Suppressor macrophage (primary cell): ENCODE results near the gene FOXK2.

ENCODE experiments used
- DNase-seq, 4 experiments: peaks; one replicate each; pipeline ENCODE4 v3.0.0-alpha.2; 2020 to 2022

FOXK2 gene

DNA sequence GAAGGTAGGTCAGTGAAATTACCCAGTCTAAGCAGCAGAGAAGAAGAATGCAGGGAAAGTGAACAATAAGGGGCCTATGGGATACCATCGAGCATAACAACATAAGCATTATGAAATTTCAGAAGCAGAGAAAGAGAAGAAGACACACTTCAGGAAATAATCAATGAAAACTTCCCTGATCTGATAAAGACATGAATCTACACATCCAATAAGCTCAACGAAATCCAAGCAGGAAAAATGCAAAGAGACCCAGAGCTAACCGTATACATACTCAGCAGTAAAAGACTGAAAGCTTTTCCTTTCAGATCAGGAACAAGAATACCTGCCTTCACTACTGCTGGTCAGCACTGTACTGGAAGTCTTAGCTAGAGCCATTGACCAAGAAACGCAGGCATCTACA lies 90.1 kb downstream of the FOXK2 start:
- DNase-seq, result no peak

DNA sequence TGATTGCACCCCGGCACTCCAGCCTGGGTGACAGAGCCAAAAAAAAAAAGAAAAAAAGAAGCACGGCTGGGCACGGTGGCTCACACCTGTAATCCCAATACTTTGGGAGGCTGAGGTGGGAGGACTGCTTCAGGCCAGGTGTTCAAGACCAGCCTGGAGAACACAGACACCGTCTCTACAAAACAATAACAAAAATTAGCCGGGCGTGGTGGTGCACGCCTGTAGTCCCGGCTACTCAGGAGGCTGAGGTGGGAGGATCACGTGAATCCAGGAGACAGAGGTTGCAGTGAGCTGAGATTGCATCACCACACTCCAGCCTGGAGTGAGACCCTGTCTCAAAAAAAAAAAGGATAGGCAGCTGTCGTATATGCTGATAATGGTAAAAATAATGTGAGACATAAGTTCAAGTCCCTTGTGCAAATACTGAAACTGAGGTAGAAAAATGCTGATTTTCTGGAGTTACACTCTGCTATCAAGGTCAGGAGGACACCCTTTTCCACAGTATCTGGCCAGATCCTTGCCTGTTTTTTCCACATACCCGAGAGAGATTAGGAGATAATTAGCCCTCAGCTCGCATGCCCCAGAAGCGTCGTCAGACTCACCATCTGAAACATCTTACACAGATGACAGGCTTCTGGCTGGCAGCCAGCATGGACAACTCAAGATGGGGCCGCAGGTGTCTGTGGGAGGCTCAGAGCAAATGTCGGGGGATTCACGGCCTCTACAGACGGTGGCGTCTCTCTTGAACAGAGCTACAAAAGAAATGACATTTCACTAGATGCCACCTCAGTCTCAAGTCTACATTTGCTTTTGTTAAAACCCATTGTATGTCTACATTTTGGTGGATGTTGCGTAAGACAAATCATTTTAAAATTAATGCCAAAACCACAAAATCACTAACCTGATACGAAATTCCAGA lies 91.9 kb downstream of the FOXK2 start:
- no peak for DNase-seq

DNA sequence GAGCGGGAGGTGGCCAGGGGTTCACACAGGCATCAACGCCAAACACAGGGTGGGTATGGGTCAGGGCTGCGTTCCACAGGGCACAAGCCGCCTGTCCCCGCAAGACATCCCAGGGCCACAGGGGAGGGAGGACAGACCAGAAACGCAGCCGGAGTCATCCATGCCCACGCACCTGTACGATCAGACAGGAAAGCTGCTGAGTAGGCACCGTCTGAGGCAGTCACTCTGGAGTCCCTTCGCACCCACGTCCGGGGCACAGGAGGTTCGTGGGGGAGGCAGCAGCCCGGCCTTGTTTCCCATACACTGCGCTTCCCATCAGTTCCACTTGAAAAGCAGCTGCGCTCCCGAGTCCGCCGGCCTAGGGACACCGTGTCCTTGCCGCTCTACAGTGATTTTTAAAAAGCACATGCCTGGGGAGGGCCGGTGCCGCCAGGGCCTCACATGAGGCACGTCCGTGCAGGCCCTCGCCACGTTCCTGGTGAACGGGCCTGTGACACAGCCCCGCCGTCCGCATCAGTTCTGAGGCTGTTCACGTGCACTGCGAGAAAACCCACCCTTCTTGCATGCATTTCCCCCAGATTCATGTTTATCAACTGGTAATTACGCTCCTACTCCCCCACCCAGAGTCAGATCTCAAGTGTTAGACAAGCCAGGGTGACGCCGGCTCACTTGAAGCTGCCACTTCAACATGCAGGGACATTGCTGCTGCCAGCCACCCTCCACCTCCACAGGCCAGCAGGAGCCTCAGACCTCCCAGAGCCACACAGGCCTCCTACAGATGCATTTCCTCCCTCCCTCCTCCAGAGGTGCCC lies 94.0 kb downstream of the FOXK2 start:
- no peak for DNase-seq

DNA sequence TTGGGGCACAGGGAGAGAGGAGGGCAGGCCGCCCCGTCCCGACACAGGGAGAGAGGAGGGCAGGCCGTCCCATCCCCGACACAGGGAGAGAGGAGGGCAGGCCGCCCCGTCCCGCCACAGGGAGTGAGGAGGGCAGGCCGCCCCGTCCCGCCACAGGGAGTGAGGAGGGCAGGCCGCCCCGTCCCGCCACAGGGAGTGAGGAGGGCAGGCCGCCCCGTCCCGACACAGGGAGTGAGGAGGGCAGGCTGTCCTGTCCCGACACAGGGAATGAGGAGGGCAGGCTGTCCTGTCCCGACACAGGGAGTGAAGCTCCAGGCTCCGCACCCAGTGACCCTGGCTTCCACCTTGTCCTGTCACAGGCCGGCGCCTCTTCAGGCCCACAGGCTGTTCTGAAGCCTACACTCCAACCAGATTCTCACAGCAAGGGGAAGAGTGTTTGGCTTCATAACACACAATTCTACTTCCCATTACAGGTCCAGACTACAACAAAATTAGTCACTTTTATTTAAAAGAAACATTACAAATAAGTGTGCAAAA lies 94.6 kb downstream of the FOXK2 start:
- DNase-seq, result no peak

DNA sequence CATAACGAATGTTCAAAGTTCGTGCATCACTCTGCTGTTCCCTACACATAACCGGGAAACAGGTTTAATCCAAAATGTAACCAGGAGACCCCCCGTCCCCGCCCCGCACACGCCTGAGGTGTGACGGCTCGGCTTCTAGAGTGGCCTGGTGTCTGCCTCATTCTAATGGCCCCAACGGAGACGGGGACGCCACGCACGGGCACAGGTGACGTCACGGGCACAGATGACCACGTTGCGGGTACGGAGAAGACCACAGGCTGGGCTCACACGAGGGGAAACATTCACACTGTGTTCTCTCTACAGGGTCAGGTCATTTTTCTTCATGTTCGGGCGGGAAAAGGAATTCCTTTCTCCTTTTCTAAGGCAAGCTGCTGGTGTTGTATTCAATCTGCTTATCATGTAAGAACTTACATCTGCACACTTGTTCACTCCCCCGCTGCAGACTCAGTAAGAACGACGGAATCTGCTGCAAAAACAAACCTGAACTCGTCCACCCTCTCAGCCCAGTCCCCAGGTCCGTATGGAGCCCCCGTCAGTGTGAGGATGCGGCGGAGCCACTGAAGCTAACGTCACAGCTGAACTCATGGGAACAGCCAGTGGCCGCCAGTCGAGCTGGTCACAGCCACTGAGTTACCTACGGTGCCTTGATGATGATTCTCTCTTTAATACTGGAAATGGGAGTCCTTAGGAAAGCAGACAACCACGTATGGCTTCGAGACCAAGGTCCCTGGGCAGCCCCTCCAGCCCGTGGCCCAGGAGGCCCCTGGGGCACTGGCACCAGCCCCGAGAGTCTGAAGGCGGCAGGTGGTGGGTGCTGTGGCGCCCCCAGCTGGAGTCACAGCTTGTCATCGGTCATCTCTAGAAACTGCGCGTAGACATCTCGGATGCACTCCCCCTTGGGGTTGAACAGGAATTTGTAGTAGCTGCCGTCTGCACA lies 95.8 kb downstream of the FOXK2 start:
- no peak for DNase-seq

DNA sequence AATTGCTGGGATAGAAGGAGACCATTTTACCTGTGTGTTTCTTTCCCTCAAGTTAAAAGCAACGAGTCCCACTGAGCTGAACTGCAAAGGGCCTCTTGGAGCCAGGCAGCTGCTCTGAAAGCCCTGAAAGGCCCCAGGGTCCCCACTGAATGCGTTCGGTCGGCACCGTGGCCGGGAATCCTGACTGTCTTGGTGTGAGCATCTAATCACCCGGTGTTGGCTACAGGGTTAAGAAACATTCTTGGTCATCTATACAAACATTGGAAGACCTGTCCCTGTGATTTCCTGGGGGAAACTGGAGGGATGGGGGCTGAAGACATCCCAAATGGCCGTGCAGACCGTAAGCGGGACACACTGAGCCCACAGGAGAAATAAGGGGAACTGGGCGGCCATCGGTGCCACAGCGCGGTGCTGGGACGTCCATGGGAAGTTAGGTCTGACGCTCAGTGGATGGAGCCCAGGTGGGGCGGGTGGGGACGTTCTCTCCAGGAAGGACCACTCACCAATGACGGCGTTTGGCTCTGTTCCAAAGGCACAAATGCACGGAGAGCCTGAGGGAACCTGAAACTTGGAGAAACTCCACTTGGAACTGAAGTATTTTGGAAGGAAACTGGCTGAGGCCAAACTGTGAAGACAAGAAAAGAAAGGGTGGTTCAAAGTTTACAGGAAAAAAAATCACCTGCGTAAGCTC lies 96.6 kb downstream of the FOXK2 start:
- DNase-seq, result no peak

DNA sequence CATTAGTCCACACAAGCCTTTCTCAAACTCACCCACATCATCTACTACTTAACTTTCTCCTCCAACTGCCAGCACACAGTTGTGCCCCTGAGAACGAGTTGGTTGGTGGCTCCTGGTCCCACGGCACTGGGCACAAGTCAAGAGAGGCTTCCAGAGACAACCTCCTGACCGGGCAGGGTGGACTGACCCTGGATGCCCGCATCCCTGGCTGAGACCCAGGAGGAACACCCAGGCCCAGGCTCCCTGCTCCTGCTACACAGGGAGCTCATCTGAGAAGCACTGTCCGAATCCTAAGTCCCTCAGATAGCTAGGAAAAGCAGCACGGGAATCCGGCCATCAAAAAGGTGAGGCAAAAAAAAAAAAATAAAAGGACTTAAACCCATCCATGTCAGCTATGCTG lies 99.7 kb downstream of the FOXK2 start:
- DNase-seq, result no peak

DNA sequence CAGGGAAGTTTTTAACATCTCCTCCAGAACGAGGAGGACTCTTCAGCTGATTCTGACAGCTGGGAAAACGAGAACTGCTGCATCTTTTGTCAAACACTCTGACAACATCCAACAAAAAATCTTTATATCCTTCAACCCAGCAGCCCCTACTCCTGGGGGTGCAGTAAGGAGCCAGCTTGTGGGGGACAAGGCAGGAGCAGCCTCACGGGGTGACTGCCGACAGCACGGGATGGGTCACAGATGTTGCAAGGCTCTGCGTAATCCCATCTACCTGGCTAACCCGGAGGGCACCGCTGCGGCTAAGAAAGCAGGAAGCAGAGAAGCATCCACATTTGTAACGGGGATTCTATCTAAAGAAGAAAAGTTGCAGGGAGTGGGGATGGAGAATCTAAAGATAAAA lies 100.1 kb downstream of the FOXK2 start:
- no peak for DNase-seq

DNA sequence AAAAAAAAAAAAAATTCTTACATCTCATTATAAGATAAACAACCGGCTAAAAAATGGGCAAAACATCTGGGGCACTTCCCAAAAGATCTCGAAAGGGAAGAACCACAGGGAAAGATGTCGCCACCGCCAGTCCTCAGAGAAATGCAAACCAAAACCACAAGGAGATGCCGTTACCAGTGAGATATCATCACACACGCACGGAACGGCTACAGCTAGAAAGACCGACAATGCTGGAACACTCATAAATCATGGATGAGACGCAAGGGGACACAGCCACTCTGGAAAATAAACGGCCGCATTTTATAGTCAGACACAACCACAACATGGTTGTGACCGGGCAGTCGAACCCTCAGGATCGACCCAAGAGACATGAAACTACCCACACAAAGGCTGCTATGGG lies 104.2 kb downstream of the FOXK2 start:
- DNase-seq, result peak; percentile 53 to 62 (median 61)

DNA sequence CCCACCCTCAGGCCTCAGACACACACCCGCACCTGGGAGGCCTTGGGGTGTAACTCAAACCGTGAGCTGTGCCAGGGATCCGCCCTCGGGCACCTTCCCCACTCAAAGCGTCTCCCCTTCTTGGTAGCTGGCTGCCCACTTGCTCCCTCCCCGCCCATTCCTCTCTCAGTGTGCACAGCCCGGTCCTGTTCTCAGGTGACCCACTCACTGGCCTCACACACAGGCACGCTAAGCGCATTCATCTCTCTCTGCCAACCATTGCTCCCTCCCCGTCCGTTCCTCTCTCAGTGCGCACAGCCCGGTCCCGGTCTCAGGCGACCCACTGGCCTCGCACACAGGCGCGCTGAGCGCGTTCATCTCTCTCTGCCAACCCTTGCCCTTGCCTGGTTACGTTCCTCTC lies 107.9 kb downstream of the FOXK2 start:
- no peak for DNase-seq

DNA sequence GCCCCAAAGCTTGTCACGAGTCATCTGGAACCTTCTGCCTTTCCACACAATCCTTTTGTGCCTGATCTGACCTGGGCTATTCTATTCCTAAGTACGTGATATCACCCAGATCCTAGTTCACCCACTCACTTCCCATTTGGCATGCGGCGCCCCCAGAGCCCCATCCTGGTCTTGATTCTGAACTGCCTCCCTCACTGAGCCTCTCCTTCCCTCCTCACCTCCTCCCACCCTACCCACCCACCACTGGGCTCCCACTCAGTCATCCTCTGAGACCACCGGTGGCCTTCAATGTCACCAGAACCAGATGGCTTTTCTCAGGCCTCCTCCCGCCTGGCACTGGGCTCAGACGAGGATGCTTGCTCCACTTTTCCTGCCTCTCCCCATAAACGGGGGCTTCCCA lies 110.2 kb downstream of the FOXK2 start:
- no peak for DNase-seq

DNA sequence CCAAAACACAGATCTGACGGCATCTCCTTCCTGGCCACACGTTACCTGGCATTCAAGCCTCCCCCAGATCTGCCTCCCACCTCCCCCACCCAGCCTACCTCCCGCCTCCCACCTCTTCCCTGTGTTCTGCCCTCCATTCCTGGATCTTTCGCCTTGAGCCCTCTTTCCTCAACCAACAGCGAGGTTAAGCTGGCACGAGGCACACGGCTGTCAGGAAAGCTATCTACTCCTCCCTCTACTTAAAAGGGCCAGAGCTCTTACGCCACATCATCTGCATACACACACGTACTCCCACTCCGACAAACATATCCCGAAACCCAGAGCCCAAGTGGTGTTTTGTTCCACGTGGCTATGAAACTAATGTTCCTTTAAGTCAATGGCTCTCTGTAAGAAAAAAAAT lies 110.7 kb downstream of the FOXK2 start:
- no peak for DNase-seq

DNA sequence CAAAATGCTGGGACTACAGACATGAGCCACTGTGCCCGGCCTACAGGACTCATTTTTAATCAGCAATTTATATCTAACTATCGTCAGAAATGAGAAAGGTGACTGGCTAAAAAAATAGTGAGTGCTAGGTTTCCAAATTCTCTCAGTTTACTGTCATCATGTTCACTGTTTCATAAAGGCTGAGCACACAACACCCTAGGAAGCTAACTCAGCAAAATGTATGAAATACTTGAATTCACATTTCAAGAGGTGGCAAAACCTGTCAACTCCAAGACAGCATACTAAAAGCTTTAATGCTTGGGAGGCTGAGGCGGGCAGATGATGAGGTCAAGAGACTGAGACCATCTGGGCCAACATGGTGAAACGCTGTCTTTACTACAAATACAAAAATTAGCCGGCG lies 112.0 kb downstream of the FOXK2 start:
- no peak for DNase-seq

DNA sequence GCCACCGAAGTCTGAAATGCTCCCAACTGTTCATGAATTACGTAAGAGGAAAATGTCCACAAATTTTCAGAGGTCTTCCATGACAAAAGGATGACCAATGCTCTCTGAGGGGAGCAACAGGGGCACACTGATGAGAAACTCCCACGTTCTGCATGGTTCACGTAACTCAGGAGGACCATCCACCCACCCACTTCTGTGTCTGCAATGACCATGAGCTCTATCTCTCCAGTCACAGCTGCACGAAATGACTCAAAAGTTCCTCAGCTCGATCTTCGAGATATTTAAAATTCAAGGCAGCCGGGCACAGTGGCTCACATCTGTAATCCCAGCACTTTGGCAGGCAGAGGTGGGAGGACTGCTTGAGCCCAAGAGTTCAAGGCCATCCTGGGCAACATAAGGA lies 112.9 kb downstream of the FOXK2 start:
- DNase-seq, result peak in 1 of 4 experiments; percentile 15

DNA sequence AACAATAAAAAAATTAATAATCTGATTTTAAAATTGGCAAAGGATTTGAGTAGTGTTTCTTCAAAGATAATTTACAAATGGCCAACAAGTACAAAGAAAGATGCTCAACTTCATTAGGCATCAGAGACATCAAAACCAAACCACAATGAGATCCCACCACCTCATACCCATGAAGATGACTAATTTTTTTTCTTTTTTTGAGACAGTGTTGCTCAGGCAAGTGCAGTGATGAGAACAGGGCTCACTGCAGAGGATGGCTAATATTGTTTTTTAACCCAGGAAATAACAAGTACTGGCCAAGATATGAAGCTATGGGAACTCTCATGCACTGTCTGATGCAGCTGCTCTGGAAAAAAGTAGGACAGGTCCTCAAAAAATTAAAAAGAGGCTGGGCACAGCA lies 113.8 kb downstream of the FOXK2 start:
- DNase-seq, result no peak

DNA sequence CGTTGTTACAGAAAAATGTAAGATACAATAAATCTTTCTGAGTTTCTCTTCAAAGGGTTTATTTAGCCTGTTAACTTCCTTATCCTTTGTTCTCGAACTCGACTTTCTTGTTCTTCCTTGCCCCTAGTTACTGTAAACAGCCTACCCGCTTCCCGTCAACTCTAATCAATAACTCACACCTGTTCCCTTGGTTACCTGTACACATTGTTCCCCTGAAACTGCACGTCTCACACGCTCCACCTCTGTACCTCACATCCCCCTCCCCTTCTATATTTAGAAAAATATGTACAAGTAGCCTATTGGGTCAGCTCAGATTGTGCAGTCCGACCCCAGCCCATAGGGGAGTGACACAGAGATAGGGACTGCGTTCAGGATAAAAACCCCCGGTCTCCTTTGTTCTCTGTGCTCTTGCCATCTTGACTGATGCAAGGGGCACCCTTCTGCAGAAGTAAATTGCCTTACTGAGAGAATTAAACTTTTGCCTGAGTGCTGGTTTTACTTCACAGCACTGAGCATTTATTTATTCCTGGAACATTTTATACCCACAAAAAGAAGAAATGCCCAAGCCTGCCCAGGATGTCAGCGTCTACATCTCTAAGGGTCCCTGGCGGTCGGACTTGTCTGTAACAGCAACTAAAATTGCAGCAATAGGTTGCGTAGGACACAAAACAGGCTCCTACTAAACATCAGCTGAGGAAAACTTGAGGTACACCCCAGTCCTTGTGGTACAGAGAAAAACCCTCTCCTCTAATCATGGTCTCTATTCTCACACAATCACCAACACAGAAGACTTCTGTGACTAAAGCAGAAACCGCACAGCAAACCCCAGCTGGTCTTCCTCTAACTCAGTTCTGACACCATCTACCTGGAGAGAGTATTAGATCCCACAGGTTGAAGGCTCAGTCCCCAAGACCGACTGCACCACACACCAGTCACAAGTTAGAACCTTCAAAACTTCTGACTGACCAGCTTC lies 117.4 kb downstream of the FOXK2 start:
- DNase-seq, result no peak

DNA sequence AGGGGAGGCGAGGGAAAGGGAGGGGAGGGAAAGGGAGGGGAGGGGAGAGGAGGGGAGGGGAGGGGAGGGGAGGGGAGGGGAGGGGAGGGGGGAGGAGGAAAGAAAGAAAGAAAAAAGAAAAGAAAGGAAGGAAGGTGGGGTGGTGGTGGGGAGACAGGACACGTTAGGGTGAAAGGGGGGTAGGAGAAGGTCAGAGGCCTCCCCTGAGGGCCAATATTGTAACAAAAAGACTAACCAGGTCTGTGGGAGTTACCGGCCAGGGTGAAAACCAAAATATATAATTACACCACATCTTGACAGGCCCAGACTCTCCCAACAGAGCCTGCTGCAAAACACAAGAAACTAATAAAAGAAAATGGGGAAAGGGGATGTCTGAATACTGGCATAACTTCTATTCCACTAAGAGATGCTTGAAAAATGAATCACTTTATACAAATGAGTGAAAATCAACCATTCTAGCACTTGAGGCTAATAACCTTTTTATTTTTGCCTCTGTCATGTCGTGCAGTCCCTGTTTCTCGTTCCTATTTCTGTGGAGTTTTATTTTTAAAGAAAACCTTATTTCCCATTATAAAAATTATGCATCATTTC lies 118.7 kb downstream of the FOXK2 start:
- no peak for DNase-seq

DNA sequence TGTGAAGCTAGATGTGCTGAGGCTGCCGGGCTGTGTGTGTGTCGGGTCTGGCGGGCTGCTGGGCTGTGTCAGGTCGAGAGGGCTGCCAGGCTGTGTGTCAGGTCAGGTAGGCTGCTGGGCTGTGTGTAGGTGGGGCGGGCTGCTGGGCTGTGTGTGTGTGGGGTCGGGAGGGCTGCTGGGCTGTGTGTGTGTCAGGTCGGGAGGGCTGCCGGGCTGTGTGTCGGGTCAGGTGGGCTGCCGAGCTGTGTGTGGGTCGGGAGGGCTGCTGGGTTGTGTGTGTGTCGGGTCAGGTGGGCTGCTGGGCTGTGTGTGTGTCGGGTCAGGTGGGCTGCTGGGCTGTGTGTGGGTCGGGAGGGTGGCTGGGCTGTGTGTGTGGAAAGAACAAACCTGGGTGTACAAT lies 120.1 kb downstream of the FOXK2 start:
- no peak for DNase-seq

DNA sequence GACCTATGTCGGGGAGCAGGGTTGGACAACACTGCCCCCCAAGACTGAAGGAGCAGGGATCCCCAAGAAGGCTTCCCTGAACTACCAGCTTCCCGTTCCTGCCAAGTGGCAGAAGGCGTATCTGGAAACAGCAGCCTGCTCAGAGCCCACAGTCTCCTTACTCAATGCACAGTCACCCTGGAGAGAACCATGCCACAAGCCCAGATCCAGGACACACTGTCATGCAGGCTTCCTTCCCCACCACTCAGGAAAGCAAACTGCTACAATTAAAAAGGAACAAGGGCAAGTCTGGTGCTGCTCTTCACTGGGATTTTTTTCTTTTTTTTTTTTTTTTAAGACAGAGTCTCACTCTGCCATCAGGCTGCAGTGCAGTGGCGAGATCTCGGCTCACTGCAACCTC lies 120.5 kb downstream of the FOXK2 start:
- DNase-seq, result peak; percentile 53 to 76 (median 68)

DNA sequence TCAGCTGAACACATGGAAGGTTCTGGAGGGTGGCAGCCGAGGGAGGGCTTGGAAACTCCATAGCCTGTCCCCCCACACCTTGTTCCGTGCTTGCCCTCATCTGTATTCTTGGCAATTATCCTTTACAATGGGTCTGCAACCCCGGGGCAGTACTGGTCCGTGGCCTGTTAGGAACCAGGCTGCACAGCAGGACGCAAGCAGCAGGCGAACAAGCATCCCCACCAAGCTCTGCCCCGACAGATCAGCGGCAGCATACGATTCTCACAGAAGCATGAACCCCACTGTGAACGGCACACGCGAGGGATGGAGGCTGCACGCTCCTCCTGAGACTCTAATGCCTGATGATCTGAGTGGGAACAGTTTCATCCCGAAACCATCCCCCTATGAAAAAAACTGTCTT lies 122.5 kb downstream of the FOXK2 start:
- DNase-seq, result no peak
